MM.1S (cell line): ENCODE results near the gene PCDHB7.
"Not testable (repeated sequence)": the region's sequence is repeated elsewhere in the genome, so short reads cannot be mapped to it uniquely, and the experiment has no call there.

Experiments used
- DNase-seq: peaks from one replicate; pipeline ENCODE4 v3.0.0-alpha.2; 2015
- H2AFZ ChIP-seq: fragments of 300-600 bp; sonication (generic); 2 replicates; pipeline ENCODE4 v1.6.0; 2016; ENCODE audit warnings: antibody characterized with exemption, low read length
- H3F3A ChIP-seq: fragments of 300-600 bp; sonication (generic); 2 replicates; pipeline ENCODE4 v1.6.1; 2016; ENCODE audit warnings: mild to moderate bottlenecking, antibody characterized with exemption, low read length, moderate library complexity, mixed read lengths; ENCODE audit not compliant: insufficient read depth
- H3K27ac ChIP-seq: fragments of 300-600 bp; sonication (generic); 2 replicates; pipeline ENCODE4 v1.5.1; 2016; ENCODE audit warnings: mild to moderate bottlenecking, low read length
- H3K27me3 ChIP-seq: fragments of 300-600 bp; sonication (generic); replicated peaks from 2 replicates; pipeline ENCODE4 v1.6.0; 2016; ENCODE audit warnings: low read length; ENCODE audit not compliant: insufficient read depth
- H3K36me3 ChIP-seq: fragments of 300-600 bp; sonication (generic); replicated peaks from 2 replicates; pipeline ENCODE4 v1.6.1; 2016; ENCODE audit warnings: mild to moderate bottlenecking, low read length, mixed read lengths; ENCODE audit not compliant: insufficient read depth
- H3K4me1 ChIP-seq: fragments of 300-600 bp; sonication (generic); 2 replicates; pipeline ENCODE4 v1.6.1; 2016; ENCODE audit warnings: low read length, mixed read lengths
- H3K4me2 ChIP-seq: fragments of 300-600 bp; sonication (generic); 2 replicates; pipeline ENCODE4 v1.6.0; 2016; ENCODE audit warnings: low read depth, low read length
- H3K4me3 ChIP-seq: fragments of 300-600 bp; sonication (generic); 2 replicates; pipeline ENCODE4 v1.5.1; 2016; ENCODE audit warnings: low read length, mixed read lengths
- H3K79me2 ChIP-seq: fragments of 300-600 bp; sonication (generic); 2 replicates; pipeline ENCODE4 v1.6.1; 2016; ENCODE audit warnings: mixed run types, low read length, mixed read lengths
- H3K9ac ChIP-seq: fragments of 300-600 bp; sonication (generic); 2 replicates; pipeline ENCODE4 v1.6.1; 2016; ENCODE audit warnings: low read length, mixed read lengths
- H3K9me2 ChIP-seq: fragments of 300-600 bp; sonication (generic); replicated peaks from 2 replicates; pipeline ENCODE4 v1.6.1; 2016; ENCODE audit warnings: mild to moderate bottlenecking, low read length, mixed read lengths; ENCODE audit not compliant: insufficient read depth
- H3K9me3 ChIP-seq: fragments of 300-600 bp; sonication (generic); replicated peaks from 2 replicates; pipeline ENCODE4 v1.6.1; 2016; ENCODE audit warnings: mild to moderate bottlenecking, low read length, mixed read lengths; ENCODE audit not compliant: insufficient read depth
- H4K20me1 ChIP-seq: fragments of 300-600 bp; sonication (generic); 2 replicates; pipeline ENCODE4 v1.6.1; 2016; ENCODE audit warnings: mild to moderate bottlenecking, low read length, moderate library complexity, mixed read lengths; ENCODE audit not compliant: insufficient read depth
- CTCF ChIP-seq: fragments of 300-600 bp; sonication (generic); IDR thresholded peaks from 2 replicates; pipeline ENCODE4 v1.5.1; 2016; ENCODE audit warnings: antibody characterized with exemption, low read length, mixed read lengths
- EZH2 ChIP-seq: fragments of 300-600 bp; sonication (generic); optimal IDR thresholded peaks from 2 replicates; pipeline ENCODE3; 2017; ENCODE audit warnings: low read depth, mild to moderate bottlenecking, antibody characterized with exemption, low read length, mixed read lengths
- EZH2phosphoT487 ChIP-seq: fragments of 300-600 bp; sonication (generic); IDR thresholded peaks from 2 replicates; pipeline ENCODE4 v1.6.1; 2018; ENCODE audit warnings: antibody characterized with exemption, low read length

PCDHB7 gene

GRCh38 chr5:141175933-141176332, 3.5 kb downstream of the PCDHB7 start:
- Histone ChIP-seq H3K27me3 (no peaks in the 10 kb centered on the region; the same call in 1 of the 2 replicates), H3K4me1 (no peaks in the 10 kb centered on the region), H3F3A (no peaks in the 10 kb centered on the region), H3K4me2 (no peak overlapping the region), H3K27ac (no peak overlapping the region), H3K4me3 (no peak overlapping the region), H3K9me2 (no peaks in the 10 kb centered on the region), H3K36me3 (no peaks in the 10 kb centered on the region), H3K9ac (no peak overlapping the region), H3K9me3 (no peaks in the 10 kb centered on the region), H2AFZ (no peak overlapping the region), H4K20me1 (no peaks in the 10 kb centered on the region), H3K79me2 (no peaks in the 10 kb centered on the region)
- DNase-seq = no peak
- TF ChIP-seq EZH2phosphoT487 = no peak
- TF ChIP-seq CTCF = no peak
- TF ChIP-seq EZH2 = no peak

GRCh38 chr5:141177577-141178191, 5.2 kb downstream of the PCDHB7 start, which contains the start of gene PCDHB8:
Gene PCDHB8, plus strand, starts transcription at chr5:141177790. Its CDS starts 245 bp downstream, at chr5:141178035.
- H3K27ac ChIP-seq, H3K79me2 ChIP-seq, DNase-seq, H3K36me3 ChIP-seq, H3K4me3 ChIP-seq, H3F3A ChIP-seq, H4K20me1 ChIP-seq, H3K9me3 ChIP-seq, H3K4me1 ChIP-seq, H3K9me2 ChIP-seq, H3K27me3 ChIP-seq, H2AFZ ChIP-seq, H3K4me2 ChIP-seq, H3K9ac ChIP-seq: not testable (repeated sequence)

GRCh38 chr5:141179371-141179770, 6.9 kb downstream of the PCDHB7 start:
- H3K79me2 ChIP-seq, H3K9ac ChIP-seq, H2AFZ ChIP-seq, H3K4me3 ChIP-seq, H3K36me3 ChIP-seq, H3F3A ChIP-seq, DNase-seq, H3K4me1 ChIP-seq, H3K9me3 ChIP-seq, H3K27me3 ChIP-seq, H3K4me2 ChIP-seq, H3K27ac ChIP-seq, H3K9me2 ChIP-seq, H4K20me1 ChIP-seq: not testable (repeated sequence)

GRCh38 chr5:141179876-141180275, 7.4 kb downstream of the PCDHB7 start:
- not testable (repeated sequence) for H3K4me3 ChIP-seq, H3K9ac ChIP-seq, H4K20me1 ChIP-seq

GRCh38 chr5:141180313-141180712, 7.9 kb downstream of the PCDHB7 start:
- no peaks in the 10 kb centered on the region for H3K9me2 ChIP-seq
- no peak overlapping the region for H3K4me2 ChIP-seq
- no peak overlapping the region for H3K27ac ChIP-seq
- no peaks in the 10 kb centered on the region for H3K79me2 ChIP-seq
- no peak for DNase-seq
- no peaks in the 10 kb centered on the region; the same call in 1 of the 2 replicates for H3K27me3 ChIP-seq
- H3F3A ChIP-seq = no peaks in the 10 kb centered on the region
- no peaks in the 10 kb centered on the region for H4K20me1 ChIP-seq
- H3K4me3 ChIP-seq = no peak overlapping the region
- H3K36me3 ChIP-seq = no peaks in the 10 kb centered on the region
- no peak for TF ChIP-seq EZH2phosphoT487
- TF ChIP-seq EZH2 = no peak
- no peak for TF ChIP-seq CTCF
- no peaks in the 10 kb centered on the region for H3K9me3 ChIP-seq
- no peak overlapping the region for H3K9ac ChIP-seq
- H3K4me1 ChIP-seq = no peaks in the 10 kb centered on the region
- no peak overlapping the region for H2AFZ ChIP-seq

More at GRCh38 chr5:141179876-141180275, 7.4 kb downstream of the PCDHB7 start:
- H3K4me2 ChIP-seq, H3F3A ChIP-seq, H3K79me2 ChIP-seq, H3K27ac ChIP-seq, H3K27me3 ChIP-seq, H2AFZ ChIP-seq, H3K9me3 ChIP-seq, H3K9me2 ChIP-seq, DNase-seq, H3K4me1 ChIP-seq, H3K36me3 ChIP-seq: not testable (repeated sequence)
